GM18505 (cell line): ENCODE data around the gene NT5DC1.
A peak's percentile ranks its signal among the peaks of the same experiment; 100 is the strongest.
"Not testable (repeated sequence)": the region's sequence is repeated elsewhere in the genome, so short reads cannot be mapped to it uniquely, and the experiment has no call there.

Source experiments
- ATAC-seq: cut with Tn5 transposase; IDR thresholded peaks from one replicate; pipeline ENCODE4 v1.9.1; 2021; ENCODE audit not compliant: unreplicated experiment
- POLR2A ChIP-seq: IDR thresholded peaks from 4 replicates; pipeline ENCODE4 v1.6.1; 2011; ENCODE audit warnings: borderline replicate concordance; ENCODE audit not compliant: insufficient read depth, insufficient read length; ENCODE audit errors: extremely low read depth

NT5DC1 gene

DNA sequence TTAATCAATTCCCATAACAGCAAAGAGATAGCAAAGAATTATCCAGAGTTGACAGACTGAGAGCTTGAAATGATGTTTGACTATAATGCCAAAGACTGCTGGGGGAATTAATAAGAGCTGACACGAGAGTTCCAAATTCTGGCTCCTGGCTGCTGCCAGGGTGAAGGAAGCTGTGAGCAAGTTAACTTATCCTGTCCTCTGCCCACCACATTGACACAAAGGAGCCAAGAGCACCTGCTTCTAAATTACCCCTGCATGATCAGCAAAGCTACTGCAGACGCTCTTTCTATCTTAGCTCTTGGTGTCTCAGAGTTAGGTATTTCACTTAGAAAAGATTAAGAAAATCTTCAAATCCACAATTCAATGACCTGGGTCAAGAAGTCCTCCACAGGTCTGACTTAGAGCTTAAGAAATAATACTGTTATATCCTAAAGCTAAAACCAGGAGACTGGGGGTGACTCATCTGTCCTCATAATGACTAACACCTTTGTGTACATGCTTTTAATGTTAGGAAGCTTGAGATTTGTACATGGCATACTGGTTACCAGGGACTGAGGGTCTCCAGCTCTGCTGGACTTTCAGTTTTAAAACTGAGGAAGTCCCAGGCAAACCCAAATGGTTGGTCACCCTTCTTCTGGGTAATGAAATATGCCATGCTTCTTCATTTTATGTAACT lies 26.8 kb upstream of the NT5DC1 start:
- ATAC-seq, result no peak
- TF ChIP-seq POLR2A, result no peak

DNA sequence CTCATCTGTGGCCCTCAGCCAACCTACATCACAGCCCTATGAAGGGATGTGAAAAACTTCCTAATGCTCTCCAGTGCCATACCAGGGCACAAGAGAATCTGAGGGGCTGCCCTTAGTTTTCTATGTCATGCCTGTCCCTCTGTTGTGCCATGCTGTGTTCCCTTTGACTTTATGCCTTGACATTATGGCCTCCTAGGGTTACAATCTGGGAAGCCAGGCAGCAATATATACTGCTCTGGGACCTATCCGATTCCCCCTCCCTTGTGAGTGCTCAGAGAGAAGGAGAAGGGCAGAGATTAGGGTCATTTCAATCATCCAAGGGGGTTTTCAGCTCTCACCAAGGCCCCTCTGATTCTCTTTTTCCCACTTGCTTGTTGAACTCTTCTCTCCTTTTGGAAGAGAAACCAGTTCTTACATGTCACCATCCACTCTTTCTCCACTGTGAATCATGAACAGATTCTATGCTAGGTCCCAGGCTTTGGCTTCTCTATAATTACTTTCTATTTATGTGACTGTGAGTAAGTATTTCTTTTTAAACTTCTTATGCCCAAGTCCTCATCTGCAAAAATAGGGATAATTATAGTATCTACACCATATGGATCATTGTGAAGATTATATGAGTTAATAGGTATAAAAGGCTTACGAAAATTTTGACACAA lies 25.8 kb upstream of the NT5DC1 start:
- no peak for TF ChIP-seq POLR2A
- no peak for ATAC-seq

DNA sequence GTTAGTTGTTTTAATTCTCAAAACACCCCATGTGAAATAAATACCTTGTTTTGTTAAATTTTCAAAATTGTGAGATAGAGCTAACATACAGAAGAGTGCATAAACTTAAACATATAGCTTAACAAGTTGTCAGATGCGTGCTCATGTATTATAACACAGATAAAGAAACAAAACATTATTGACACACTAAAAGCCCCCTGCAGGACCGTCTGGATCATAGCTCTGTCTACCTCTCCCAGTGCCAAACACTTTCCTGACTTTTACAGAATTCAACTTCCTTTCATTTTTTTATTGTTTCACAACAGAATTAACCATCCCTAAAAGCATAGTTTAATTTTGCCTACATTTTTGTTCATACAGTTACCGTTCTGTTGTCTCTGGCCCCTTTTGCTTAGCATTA lies 22.1 kb upstream of the NT5DC1 start:
- TF ChIP-seq POLR2A, result no peak
- ATAC-seq, result no peak

DNA sequence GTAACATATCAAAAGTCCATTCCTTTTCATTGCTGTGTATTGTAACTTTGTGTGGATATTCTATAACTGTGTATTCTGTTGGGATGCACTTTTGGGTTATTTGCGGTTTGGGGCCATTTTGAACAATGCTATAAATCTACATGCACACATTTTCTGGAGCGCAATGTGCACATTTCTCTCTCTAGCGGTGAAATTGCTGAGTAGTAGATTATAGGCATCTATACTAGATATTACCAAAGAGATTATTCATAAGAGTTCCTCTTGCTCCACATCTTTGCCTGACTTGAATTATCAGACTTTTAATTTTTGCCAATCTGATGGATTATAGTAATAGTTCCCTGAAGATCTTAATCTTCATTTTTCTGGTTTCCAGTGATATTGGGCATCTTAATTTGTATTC lies 21.7 kb upstream of the NT5DC1 start:
- ATAC-seq, result no peak
- TF ChIP-seq POLR2A, result no peak

DNA sequence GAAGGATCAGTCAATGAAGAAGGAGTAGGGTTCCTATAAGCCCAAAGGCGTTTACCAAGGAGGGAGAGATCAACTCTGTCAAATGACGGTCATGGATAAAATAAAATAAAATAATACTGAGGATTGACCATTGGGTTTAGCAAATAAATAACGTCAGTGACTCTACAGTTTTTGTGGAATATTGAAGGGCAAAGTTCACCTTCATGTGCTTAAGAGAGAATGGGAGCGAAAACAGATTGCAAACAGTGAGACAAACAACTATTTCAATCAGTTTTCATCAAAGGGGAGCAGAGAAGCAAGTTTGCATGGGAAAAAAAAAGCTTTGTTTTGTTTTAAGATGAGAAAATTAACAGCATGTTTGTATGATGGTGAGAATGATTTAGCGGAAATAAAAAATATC lies 17.6 kb upstream of the NT5DC1 start:
- no peak for TF ChIP-seq POLR2A
- ATAC-seq, result no peak

DNA sequence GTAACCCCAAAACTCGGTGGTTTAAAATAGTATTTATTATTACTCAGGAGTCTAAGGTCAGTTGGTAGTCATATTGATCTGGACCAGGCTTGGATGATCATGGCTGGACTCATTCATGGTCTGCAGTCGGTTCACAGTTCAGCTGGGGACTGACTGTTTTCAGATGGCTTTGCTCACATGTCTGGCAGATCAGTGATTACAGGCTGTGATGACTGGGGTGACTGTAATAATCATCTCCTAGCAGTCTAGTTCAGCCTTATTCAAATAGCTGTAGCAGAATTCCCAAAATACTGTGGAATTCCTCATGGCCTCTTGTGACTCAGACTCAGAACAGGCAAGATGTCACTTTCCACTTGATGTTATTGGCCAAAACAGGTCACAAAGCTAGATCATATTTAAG lies 16.4 kb upstream of the NT5DC1 start:
- ATAC-seq, result no peak
- TF ChIP-seq POLR2A, result no peak

DNA sequence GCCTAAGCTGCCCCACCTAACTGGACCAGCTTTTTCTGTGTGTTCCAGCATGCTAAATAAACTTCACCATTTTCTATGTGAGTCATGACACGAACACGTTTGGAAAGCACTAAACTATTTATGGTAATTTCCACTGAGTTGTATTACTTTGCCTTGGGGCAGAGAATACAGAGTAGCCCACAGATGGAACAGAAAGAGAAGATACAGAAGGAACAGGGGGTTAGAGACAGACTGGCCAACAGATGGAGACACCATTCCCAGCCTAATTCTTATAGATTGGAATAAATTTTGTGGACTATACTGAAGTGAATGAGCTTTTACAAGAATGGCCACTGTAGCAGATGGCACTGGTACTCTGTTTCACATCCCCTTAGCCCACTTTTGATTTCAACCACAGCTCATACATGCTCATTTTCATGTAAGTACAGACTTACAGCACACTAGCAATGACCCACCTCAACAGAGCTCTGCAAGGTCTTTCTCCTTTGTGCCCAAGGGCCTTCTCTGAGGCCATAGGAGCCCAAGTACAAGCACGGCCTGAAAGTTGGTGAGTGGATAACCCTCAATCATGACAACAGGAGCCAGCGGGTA lies 13.1 kb upstream of the NT5DC1 start:
- no peak for TF ChIP-seq POLR2A
- ATAC-seq, result peak; percentile 95

DNA sequence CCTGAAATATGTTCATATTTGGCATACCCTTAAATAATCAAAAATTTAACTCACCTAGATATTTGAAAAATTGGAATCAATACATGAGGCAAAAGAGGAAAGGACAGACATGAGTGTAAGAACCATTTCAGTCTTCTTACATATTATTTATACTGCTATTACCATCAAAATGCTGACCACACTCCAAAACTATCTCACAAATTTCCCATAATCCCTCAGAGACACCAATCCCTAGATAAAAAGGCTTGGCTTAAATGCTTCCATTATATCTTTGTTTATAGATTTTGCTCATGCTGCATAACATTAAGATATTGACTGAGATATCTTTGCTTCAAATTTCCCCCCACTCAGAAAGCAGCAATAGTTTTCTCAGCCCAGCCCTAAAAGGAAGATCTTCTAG lies 11.7 kb upstream of the NT5DC1 start:
- no peak for ATAC-seq
- no peak for TF ChIP-seq POLR2A

DNA sequence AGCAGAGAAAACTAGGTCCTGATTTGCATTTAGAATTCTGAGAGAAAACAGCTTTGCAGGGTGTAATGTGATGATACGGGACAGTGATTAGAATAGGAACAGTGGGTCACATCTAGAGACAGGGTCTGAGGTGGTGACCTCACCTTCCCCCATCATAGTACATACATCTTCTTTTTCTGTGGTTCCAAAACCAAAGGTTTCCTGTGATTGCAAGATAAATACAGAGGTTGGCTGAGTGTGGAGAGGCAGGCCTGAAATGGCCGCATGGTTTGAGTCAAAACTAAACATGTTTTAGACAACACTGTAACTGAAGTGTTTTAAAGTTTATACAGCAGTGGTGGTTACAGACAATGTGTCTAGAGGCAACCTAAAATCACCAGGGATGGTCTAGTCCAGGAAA lies 10.4 kb upstream of the NT5DC1 start:
- peak; percentile 64 for ATAC-seq
- no peak for TF ChIP-seq POLR2A

DNA sequence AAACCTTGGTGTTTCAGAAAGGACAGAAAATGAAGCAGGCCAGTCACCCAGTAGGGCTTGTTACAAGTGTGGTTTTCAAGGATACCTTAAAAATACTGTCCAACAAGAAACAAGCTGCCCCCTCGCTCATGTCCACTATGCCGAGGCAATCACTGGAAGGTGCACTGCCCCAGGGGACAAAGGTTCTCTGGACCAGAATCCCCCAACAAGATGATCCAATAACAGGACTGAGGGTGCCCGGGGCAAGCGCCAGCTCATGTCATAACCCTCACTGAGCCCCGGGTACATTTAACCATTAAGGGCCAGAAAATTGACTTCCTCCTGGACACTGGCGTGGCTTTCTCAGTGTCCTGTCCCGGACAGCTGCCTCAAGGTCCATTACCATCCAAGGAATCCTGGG lies 6.6 kb upstream of the NT5DC1 start:
- TF ChIP-seq POLR2A, result no peak
- no peak for ATAC-seq

DNA sequence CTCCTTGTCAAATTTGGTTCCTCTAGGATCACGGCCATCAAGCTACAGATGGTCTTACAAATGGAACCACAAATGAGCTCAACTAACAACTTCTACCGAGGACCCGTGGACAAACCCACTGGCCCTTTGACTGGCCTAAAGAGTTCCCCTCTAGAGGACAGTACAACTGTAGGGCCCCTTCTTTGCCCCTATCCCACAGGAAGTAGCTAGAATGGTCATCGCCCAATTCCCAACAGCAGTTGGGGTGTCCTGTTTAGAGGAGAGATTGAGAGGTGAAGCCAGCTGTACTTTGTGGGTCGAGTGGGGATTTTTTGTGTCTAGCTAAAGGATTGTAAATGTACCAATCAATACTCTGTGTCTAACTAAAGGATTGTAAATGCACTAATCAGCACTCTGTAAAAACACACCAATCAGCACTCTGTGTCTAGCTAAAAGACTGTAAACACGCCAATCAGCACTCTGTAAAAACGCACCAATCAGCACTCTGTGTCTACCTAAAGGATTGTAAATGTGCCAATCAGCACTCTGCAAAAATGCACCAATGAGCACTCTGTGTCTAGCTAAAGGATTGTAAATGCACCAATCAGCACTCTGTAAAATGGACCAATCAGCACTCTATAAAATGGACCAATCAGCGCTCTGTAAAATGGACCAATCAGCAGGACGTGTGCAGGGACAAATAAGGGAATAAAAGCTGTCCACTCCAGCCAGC lies 4.4 kb upstream of the NT5DC1 start:
- not testable (repeated sequence) for ATAC-seq

DNA sequence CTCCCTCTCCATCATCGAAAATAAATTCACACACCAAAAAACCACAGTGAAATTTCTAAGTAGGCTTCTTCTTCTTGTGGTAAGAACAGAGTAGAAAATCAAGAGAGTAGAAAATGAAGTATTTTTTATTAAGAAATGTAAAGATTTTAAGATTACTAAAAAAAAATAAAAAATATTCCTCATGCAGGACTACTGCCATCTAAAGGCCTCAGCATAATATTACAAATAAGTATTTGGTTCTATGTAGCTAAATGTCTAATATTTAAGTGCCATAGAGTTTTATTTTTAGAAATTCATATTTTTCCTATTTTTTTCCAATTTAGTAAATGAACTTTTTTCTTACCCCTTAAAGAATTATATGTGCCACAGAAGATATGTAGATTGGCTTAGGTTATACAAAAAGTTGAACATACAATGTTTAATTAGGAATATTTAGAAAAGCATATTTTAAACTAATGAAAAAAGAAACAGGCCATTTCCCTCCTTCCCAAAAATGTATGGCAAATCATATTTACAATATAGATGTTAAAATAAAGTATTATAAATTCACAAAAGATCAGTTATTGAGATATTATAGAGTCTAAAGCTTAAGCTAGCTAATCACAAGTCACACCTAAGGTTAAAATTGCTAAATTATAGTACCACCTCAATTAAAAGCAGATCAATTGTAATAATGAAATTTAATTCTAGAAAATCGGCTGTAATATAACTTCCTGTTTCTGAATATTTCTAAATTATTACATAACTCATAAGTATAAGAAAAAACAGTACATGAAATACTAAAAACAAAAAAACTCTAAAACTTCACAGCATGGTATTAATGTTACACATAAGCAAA lies 3.5 kb upstream of the NT5DC1 start:
- ATAC-seq, result no peak
- TF ChIP-seq POLR2A, result no peak

DNA sequence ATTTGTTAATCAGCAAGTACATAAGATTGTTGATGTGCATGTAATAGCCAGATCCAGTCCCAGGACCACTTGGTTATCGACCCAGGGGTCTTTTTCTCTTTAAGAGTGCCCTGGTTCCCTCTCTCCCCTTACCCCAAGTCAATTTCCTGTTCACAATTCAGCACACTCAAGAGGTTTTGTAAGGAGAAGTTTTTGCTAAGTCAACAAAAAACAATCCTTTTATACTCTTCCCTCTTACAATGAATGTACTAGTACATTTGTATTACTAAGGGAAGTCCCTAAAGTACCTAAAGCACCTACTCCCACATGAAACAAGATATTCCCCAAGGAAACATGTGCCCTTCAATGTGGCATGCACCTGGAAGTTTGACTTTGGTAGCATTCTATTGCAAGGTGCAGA lies 1.6 kb upstream of the NT5DC1 start:
- ATAC-seq, result no peak
- TF ChIP-seq POLR2A, result no peak
